ENCODE results near the gene ITPR2. TPM values are rescaled to one million over a fixed set of nuclear protein-coding genes. Genes with fewer than 3 reads are reported as not detected.
"Not testable (repeated sequence)": the region's sequence is repeated elsewhere in the genome, so short reads cannot be mapped to it uniquely, and the experiment has no call there.

The ITPR2 gene
- polyA plus RNA-seq, 3 donors = 14.9 to 18.2 (median 15.1) TPM

GRCh38 chr12:26800347-26800746, 32.6 kb downstream of the ITPR2 start:
- no peak for DNase-seq (ENCODE audit: extremely low read depth in 1 of 11, low read depth in 9 of 11, low spot score in 4 of 11)

DNA sequence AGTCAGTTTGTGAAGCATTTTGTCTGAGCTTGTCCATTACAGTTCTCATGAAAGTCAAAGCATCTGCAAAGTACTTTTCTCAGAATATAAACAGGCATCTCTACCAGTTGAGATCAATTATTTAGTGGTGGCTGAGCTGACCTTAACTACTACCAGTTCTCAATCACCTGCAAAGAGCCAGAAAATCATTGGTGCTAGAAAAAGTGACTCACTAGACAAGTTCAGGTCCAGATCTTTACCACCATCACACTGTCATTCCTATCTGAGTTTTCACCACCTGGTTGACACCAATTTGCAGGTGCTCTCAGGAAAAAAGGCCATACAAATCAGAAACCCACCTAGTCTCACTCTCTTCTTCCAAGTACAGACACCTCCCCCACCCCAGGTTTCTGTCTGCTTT, 33.3 kb downstream of the ITPR2 start:
- no peak for DNase-seq (ENCODE audit: extremely low read depth in 1 of 11, low read depth in 9 of 11, low spot score in 4 of 11)

DNA sequence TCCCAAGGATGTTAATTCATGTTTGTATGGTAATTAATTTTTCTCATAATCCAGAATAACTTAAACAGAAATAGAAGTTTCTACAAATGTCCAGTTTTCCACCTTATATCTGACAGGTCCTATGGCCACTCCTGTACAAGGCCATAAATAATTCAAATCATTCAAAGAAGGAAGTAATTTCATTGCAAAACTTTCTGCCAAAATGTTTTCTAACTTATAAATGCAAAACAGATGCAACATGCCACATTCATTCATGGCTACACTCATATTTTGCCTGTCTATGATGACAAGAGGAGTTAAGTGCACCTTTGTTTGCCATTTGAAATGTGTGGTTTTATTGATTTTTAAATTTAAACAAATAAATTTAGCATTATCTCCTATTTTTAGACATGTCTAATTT, 34.4 kb downstream of the ITPR2 start:
- DNase-seq (ENCODE audit: extremely low read depth in 1 of 11, low read depth in 9 of 11, low spot score in 4 of 11) = no peak

DNA sequence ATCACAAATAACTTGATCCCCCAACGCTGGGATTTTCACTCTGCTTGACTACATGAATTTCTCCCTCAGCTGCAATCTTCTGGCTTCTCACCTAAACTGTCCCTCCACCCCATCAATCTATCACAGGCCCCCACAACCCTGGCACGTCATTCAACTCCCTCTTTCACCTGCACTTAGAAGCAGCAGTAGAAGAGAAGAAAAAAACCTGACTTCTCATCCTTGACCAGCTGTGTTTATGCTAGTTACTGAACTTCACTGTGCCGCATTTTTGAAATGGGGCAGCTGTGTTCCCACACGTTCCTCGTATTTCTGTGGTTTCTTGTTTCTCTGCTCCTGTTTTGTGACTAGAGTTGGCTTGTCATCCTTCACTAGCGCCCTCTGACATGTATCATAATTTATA, 35.0 kb downstream of the ITPR2 start:
- DNase-seq (ENCODE audit: extremely low read depth in 1 of 11, low read depth in 9 of 11, low spot score in 4 of 11) = peak; percentile 60 to 91 (median 77)

DNA sequence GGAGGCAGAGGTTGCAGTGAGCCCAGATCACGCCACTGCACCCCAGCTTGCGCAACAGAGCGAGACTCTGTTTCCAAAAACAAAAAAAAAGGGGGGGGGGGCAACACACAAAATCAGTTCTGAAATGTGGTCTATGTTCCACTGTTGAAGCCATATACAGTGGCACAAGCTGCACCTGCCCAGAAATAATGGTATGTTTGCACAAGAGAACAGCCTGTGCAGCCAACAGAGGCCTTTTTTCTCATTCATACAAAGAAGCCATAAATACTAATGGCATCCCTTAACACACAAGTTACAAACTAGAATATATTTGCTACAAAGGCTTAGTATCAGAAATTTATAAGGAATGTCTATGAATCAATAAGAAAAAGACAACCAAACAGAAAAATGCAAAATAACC, 37.1 kb downstream of the ITPR2 start:
- DNase-seq (ENCODE audit: extremely low read depth in 1 of 11, low read depth in 9 of 11, low spot score in 4 of 11) = no peak

GRCh38 chr12:26791301-26791791, 41.6 kb downstream of the ITPR2 start:
- DNase-seq (ENCODE audit: extremely low read depth in 1 of 11, low read depth in 9 of 11, low spot score in 4 of 11) = no peak

DNA sequence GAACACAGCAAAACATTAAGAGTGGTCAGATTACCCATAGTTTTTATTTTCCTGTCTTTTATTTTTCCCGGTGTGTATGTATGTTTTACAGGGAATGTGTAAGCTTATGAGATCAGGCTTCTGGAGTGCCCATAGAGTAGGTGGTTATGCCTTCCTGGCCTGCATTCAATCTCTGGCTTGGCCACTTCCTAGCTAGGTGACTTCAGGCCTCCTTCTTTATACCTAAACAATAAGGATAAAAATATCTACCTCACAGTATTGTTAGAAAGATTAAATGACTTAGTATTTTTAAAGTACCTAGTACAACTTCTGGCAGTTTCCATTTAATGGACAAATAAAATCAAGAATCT, 42.4 kb downstream of the ITPR2 start:
- DNase-seq (ENCODE audit: extremely low read depth in 1 of 11, low read depth in 9 of 11, low spot score in 4 of 11) = no peak

DNA sequence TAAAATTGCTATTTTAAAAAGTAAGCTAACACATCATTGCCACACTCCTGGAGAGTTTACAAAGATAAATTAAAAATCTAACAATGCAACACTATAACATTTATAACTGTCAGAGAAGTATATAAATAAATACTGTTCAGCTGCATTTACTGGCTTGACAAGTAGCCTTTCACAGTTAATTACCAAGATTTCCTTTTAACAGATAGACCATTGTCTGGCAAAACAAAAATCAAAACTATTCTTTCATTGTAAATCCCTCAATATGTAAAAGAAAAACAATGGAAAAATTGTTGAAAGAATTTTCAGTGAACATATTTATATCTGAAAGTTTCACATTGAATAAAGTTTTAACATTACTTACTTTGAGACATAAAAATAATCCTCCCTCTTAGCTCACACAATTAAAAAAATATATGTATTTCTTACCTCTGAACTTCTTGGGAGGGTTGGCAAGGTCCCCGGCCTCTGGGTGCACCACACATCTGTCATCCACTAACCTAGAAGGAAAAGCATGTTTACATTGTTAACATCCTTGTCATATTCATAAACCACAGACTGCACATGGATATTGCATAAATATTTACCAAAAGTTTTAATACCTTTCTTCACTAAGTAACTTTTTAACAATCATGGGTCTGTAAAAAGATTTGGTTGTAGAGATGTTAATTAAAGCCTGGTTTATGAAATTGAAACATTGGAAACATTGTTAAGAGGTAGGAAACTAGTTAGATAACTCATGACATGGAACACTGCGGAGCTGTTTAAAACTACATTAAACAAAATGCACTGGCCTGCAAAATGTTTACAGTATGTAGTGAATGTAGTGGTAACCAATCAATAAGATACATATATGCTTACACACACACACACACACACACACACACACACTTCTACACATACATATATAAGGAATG, 43.0 kb downstream of the ITPR2 start:
- no peak for DNase-seq (ENCODE audit: extremely low read depth in 1 of 11, low read depth in 9 of 11, low spot score in 4 of 11)

GRCh38 chr12:26786865-26787514, 46.0 kb downstream of the ITPR2 start:
- DNase-seq (ENCODE audit: extremely low read depth in 1 of 11, low read depth in 9 of 11, low spot score in 4 of 11) = no peak

DNA sequence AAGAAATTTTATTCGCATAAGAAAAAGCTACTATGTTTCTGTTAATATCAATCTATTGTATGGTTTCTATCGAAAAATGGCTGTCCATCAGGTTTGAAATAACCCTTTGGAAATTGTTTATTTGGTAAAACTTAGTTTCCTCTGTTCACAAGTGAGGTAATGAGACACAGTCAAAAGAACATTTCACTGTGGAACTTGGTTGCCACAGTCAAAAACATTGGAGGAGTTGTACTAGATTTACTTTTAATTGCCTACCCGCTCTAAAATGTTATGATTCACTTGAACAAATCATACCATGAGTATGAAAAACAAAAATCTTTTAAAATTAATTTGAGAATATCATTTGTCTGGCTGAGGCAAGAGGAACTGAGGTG, 46.5 kb downstream of the ITPR2 start:
- no peak for DNase-seq (ENCODE audit: extremely low read depth in 1 of 11, low read depth in 9 of 11, low spot score in 4 of 11)

DNA sequence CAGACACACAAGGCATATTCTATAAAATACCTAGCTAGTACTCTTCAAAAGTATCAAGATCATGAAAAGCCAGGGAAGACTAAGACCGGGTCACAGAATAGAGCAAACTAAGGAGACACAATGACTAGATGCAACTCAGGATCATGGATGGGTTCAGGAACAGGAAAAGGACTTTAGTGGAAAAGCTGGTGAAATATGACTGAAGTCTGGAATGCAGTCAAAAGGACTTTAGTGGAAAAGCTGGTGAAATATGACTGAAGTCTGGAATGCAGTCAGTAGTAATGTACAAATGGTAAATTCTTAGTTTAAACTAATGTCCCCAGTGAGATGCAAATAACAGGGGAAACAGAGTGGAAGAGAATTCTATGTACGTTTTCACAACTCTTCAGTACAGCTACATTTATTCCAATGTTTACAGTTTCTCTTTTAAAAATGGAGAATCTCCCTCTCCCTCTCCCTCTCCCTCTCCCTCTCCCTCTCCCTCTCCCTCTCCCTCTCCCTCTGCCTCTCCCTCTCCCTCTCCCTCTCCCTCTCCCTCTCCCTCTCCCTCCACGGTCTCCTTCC, 49.1 kb downstream of the ITPR2 start:
- not testable (repeated sequence) for DNase-seq (ENCODE audit: extremely low read depth in 1 of 11, low read depth in 9 of 11, low spot score in 4 of 11)

GRCh38 chr12:26783131-26783526, 49.9 kb downstream of the ITPR2 start:
- DNase-seq (ENCODE audit: extremely low read depth in 1 of 11, low read depth in 9 of 11, low spot score in 4 of 11) = no peak

DNA sequence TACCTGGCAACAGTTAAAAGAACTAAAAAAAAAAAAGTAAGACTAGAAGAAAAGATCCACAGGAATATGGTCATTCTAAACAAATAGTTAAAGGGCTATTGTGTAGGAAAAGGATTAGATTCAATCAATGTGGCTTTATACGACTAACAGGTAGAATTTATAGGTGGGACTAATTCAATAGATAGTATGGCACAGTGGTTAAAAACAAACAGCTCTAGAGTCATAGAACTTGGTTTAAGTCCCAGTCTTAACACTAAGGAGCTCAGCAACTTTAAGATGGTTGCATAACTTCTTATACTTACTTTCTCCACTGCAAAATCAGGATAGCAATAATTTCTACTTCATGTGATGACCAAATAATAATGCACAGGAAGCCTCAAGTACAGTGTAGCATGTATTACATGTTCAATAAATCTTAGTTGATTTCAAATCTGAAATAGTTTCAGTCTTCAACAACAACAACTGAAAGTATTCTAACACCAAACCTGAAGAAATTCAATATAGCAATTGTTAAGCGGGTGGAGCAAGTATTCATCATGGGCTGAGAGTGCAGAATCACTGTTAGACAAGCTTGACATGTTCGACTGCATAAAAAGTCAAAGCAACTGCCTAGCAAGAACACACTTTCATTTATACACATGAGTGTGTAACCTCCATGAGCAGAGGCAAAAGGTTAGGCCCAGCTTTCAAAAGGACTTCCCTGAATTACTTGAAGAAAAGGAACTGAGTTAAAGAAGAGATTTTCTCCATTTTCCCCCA, 50.4 kb downstream of the ITPR2 start:
- no peak for DNase-seq (ENCODE audit: extremely low read depth in 1 of 11, low read depth in 9 of 11, low spot score in 4 of 11)

GRCh38 chr12:26780656-26781055, 52.3 kb downstream of the ITPR2 start:
- DNase-seq (ENCODE audit: extremely low read depth in 1 of 11, low read depth in 9 of 11, low spot score in 4 of 11) = not testable (repeated sequence)

- not testable (repeated sequence) for DNase-seq (ENCODE audit: extremely low read depth in 1 of 11, low read depth in 9 of 11, low spot score in 4 of 11)
Observed at GRCh38 chr12:26778173-26778775, 54.7 kb downstream of the ITPR2 start.

- DNase-seq (ENCODE audit: extremely low read depth in 1 of 11, low read depth in 9 of 11, low spot score in 4 of 11) = no peak
Observed at GRCh38 chr12:26777236-26777635, 55.8 kb downstream of the ITPR2 start.

- not testable (repeated sequence) for DNase-seq (ENCODE audit: extremely low read depth in 1 of 11, low read depth in 9 of 11, low spot score in 4 of 11)
Observed at GRCh38 chr12:26775991-26776390, 57.0 kb downstream of the ITPR2 start.

DNA sequence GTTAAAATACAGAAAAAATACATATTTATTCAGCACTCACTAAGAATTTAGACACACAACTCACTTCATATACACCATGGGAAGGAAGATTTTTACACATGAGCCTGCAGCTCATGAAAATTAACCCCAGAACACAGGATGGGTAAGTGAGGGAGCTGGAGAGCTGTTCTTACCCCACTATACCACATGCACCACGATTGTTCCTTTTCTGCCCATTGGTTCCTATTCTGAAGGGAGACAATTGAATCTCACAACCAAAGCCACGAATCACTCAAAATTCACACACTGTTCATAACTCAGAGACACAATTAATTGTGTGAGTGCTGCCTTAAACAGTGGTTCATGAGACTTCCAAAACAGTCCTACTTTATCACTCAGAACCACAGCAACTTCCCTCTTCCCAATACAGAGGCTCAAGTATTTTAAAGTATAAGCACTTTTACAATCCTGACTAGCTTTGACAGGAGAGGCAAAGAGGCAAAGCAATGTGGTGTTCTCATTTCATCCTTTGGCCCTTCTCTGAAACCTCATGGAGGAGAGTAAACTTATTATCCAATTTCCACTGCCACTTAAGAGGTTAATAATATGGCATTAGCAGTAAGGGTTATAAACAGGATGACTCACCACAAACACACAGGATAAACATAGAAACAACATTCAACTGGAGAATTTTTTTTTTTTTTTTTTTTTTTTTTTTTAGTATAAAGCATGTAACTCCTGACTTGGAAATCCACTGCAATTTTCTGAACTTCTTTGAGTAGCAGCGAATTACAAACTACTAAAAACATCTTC, 59.5 kb downstream of the ITPR2 start:
- DNase-seq (ENCODE audit: extremely low read depth in 1 of 11, low read depth in 9 of 11, low spot score in 4 of 11) = no peak
